WTC11 (cell line): Measurements from ENCODE around the gene RASGRF2.

Source experiments
- CREM ChIP-seq: sonication (generic); formaldehyde crosslinking; IDR thresholded peaks from 2 replicates; pipeline ENCODE4 v1.8.1; 2022; ENCODE audit warnings: mild to moderate bottlenecking, missing genetic modification reagents, moderate library complexity
- NR1H2 ChIP-seq: sonication (generic); formaldehyde crosslinking; IDR thresholded peaks from 2 replicates; pipeline ENCODE4 v1.9.0; 2021; ENCODE audit warnings: mild to moderate bottlenecking, moderate library complexity, missing genetic modification reagents
- ZNF232 ChIP-seq: sonication (generic); formaldehyde crosslinking; IDR thresholded peaks from 2 replicates; pipeline ENCODE4 v1.8.0; 2022; ENCODE audit warnings: mild to moderate bottlenecking, missing genetic modification reagents
- TF ChIP-seq, protein P1 (sequence below): fragments of 200-600 bp; IDR thresholded peaks from 2 replicates; pipeline ENCODE4 v1.8.0; 2022; ENCODE audit warnings: antibody characterized with exemption

GRCh38 chr5:81016116-81016515 lies 56.0 kb downstream of the RASGRF2 start:
- TF ChIP-seq CREM (CRISPR knock-in tag), result no peak
- no peak for TF ChIP-seq ZNF232 (CRISPR knock-in tag)
- TF ChIP-seq NR1H2 (CRISPR knock-in tag), result no peak
- TF ChIP-seq, protein P1, sequence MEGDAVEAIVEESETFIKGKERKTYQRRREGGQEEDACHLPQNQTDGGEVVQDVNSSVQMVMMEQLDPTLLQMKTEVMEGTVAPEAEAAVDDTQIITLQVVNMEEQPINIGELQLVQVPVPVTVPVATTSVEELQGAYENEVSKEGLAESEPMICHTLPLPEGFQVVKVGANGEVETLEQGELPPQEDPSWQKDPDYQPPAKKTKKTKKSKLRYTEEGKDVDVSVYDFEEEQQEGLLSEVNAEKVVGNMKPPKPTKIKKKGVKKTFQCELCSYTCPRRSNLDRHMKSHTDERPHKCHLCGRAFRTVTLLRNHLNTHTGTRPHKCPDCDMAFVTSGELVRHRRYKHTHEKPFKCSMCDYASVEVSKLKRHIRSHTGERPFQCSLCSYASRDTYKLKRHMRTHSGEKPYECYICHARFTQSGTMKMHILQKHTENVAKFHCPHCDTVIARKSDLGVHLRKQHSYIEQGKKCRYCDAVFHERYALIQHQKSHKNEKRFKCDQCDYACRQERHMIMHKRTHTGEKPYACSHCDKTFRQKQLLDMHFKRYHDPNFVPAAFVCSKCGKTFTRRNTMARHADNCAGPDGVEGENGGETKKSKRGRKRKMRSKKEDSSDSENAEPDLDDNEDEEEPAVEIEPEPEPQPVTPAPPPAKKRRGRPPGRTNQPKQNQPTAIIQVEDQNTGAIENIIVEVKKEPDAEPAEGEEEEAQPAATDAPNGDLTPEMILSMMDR, result no peak
